Neuronal stem cell (in vitro differentiated cells): Measurements from ENCODE around the gene PADI1.

ENCODE experiments used
- DNase-seq: peaks from one replicate; pipeline ENCODE4 v3.0.0-alpha.2; 2013; ENCODE audit warnings: low spot score
- H2AFZ ChIP-seq: one replicate; pipeline ENCODE4 v1.6.1; 2013; ENCODE audit warnings: mild to moderate bottlenecking, low read length, inconsistent platforms
- H2AK5ac ChIP-seq: 2 replicates; pipeline ENCODE4 v1.6.1; 2013; ENCODE audit warnings: low read depth, mild to moderate bottlenecking, inconsistent platforms, low read length, moderate library complexity, mixed read lengths
- H2BK120ac ChIP-seq: 2 replicates; pipeline ENCODE4 v1.6.1; 2013; ENCODE audit warnings: low read depth, mild to moderate bottlenecking, inconsistent platforms, low read length, moderate library complexity, mixed read lengths
- H2BK12ac ChIP-seq: one replicate; pipeline ENCODE4 v1.6.1; 2013; ENCODE audit warnings: low read length, inconsistent platforms
- H2BK15ac ChIP-seq: 2 replicates; pipeline ENCODE4 v1.6.1; 2013; ENCODE audit warnings: mild to moderate bottlenecking, low read length, inconsistent platforms, mixed read lengths
- H2BK5ac ChIP-seq: one replicate; pipeline ENCODE4 v1.6.1; 2013; ENCODE audit warnings: inconsistent platforms, mild to moderate bottlenecking, low read length, moderate library complexity
- H3K14ac ChIP-seq: one replicate; pipeline ENCODE4 v1.6.1; 2013; ENCODE audit warnings: low read length, inconsistent platforms
- H3K18ac ChIP-seq: 2 replicates; pipeline ENCODE4 v1.6.1; 2013; ENCODE audit warnings: low read length, inconsistent platforms
- H3K23ac ChIP-seq: 2 replicates; pipeline ENCODE4 v1.6.1; 2013; ENCODE audit warnings: low read depth, mild to moderate bottlenecking, mixed read lengths, low read length, inconsistent platforms; ENCODE audit not compliant: poor library complexity
- H3K27ac ChIP-seq: replicated peaks from 3 replicates; pipeline ENCODE4 v1.5.1; 2013; ENCODE audit warnings: low read length, inconsistent platforms
- H3K27me3 ChIP-seq, 3 experiments: 2 replicates each; pipeline ENCODE4 v1.6.1; 2013; ENCODE audit warnings: low read length in 3 of 3, mild to moderate bottlenecking in 2 of 3, inconsistent platforms in 1 of 3, low read depth in 1 of 3, mixed read lengths in 1 of 3, moderate library complexity in 1 of 3; ENCODE audit not compliant: control insufficient read depth in 3 of 3, insufficient read depth in 3 of 3
- H3K36me3 ChIP-seq, 2 donors: replicated peaks in 1 of 2; 2 replicates each; pipeline ENCODE4 v1.6.1; 2013; ENCODE audit warnings: low read length in 2 of 2; ENCODE audit not compliant: control insufficient read depth in 2 of 2, insufficient read depth in 2 of 2
- H3K4ac ChIP-seq: 2 replicates; pipeline ENCODE4 v1.6.1; 2013; ENCODE audit warnings: inconsistent platforms, mild to moderate bottlenecking, low read length, moderate library complexity
- H3K4me1 ChIP-seq, 2 donors: 1 replicate in 1 of 2; 2 replicates in 1 of 2; pipeline ENCODE4 v1.6.1; 2013; ENCODE audit warnings: low read length in 2 of 2, low read depth in 1 of 2; ENCODE audit not compliant: control insufficient read depth in 2 of 2, insufficient read depth in 1 of 2
- H3K4me2 ChIP-seq: one replicate; pipeline ENCODE4 v1.6.1; 2013; ENCODE audit warnings: mild to moderate bottlenecking, low read length, inconsistent platforms; ENCODE audit not compliant: insufficient read depth, poor library complexity, severe bottlenecking
- H3K4me3 ChIP-seq, 2 donors: 2 replicates each; pipeline ENCODE4 v1.5.1; 2013; ENCODE audit warnings: low read length in 2 of 2, mild to moderate bottlenecking in 2 of 2, inconsistent platforms in 1 of 2, moderate library complexity in 1 of 2
- H3K79me1 ChIP-seq: one replicate; pipeline ENCODE4 v1.6.1; 2013; ENCODE audit warnings: low read depth, mild to moderate bottlenecking, inconsistent platforms, low read length, moderate library complexity
- H3K9ac ChIP-seq: one replicate; pipeline ENCODE4 v1.6.1; 2013; ENCODE audit warnings: mild to moderate bottlenecking, low read depth, low read length, inconsistent platforms; ENCODE audit not compliant: poor library complexity
- H3K9me3 ChIP-seq, 2 donors: replicated peaks in 1 of 2; 2 replicates each; pipeline versions ENCODE3 to v1.6.1; 2013; ENCODE audit warnings: low read length in 2 of 2, mild to moderate bottlenecking in 2 of 2, inconsistent platforms in 1 of 2, low read depth in 1 of 2, mixed read lengths in 1 of 2, moderate library complexity in 1 of 2; ENCODE audit not compliant: control insufficient read depth in 2 of 2, insufficient read depth in 1 of 2
- H4K8ac ChIP-seq: one replicate; pipeline ENCODE4 v1.6.1; 2013; ENCODE audit warnings: low read depth, mild to moderate bottlenecking, inconsistent platforms, low read length, moderate library complexity
- H4K91ac ChIP-seq: one replicate; pipeline ENCODE4 v1.6.1; 2013; ENCODE audit warnings: low read length, low read depth, mild to moderate bottlenecking, inconsistent platforms; ENCODE audit not compliant: poor library complexity
- WGBS, 2 donors: extraction: QIAGEN DNeasy Blood & Tissue Kit; methylation state at CpG; one replicate each; pipeline ENCODE4 v1.1.7; 2013; ENCODE audit warnings: missing lambda C conversion rate in 2 of 2, mixed read lengths in 1 of 2; ENCODE audit not compliant: insufficient read length in 2 of 2, insufficient replicate concordance in 1 of 2; ENCODE audit errors: extremely low coverage in 2 of 2; 5-methylcytosine and 5-hydroxymethylcytosine counted together

Gene PADI1

DNA sequence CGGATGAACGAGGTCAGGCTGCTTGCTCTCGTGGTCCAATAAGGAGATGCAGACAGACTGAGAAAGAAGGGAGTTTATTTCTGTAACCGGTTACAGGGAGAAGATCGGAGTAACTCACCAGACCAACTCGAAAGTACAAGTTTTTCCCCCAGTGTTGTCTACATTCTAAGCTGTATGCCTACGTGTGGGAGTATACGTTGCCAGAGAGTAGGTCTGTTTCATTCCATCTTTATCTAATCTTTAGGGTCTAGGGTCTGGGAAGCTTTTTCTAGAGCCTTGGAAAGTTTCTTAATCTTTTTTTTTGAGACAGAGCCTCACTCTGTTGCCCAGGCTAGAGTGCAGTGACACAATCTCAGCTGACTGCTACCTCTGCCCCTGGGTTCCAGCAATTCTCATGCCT lies 4.7 kb upstream of the PADI1 start:
- H3K27me3 ChIP-seq: no peaks in the 10 kb centered on the region
- no peaks in the 10 kb centered on the region for H3K36me3 ChIP-seq
- H3K79me1 ChIP-seq: no peaks in the 10 kb centered on the region
- no peak overlapping the region for H4K8ac ChIP-seq
- H4K91ac ChIP-seq: no peak overlapping the region
- no peak overlapping the region for H3K14ac ChIP-seq
- H2AK5ac ChIP-seq: no peak overlapping the region
- no peak overlapping the region for H3K4me2 ChIP-seq
- H3K27ac ChIP-seq: no peak overlapping the region
- no peaks in the 10 kb centered on the region for H3K9me3 ChIP-seq
- no peak overlapping the region for H3K18ac ChIP-seq
- H3K9ac ChIP-seq: no peak overlapping the region
- no peak overlapping the region for H2AFZ ChIP-seq
- H2BK120ac ChIP-seq: no peak overlapping the region
- no peak for DNase-seq
- H3K4me1 ChIP-seq: peaks cover 9 to 14% of the 10 kb centered on the region in 2 donors
- H3K4ac ChIP-seq: no peak overlapping the region
- WGBS, 2 donors: no CpG with 5 or more reads among the region's 8 CpGs
- H3K4me3 ChIP-seq: no peak overlapping the region
- H2BK5ac ChIP-seq: no peak overlapping the region
- no peak overlapping the region for H2BK15ac ChIP-seq
- no peak overlapping the region for H2BK12ac ChIP-seq
- H3K23ac ChIP-seq: no peak overlapping the region

DNA sequence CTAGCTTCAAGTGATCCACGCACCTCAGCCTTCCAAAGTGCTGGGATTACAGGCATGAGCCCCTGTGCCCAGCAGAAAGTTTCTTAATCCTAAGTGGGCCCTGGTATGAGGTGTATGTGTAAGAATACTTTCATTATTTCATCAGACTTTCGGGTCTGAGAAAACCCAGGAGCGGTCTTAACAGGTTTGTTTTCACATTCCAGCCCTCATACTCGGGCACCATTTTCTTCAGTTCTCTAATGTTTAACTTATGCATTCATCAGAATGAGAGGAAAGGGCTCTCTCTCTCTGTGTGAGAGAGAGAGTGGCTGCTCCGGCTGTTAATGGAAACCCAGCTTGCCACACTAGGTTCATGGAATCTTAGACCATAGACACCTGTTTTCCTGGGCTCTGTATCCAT lies 4.2 kb upstream of the PADI1 start:
- Histone ChIP-seq H3K4me2 (no peak overlapping the region), H3K9me3 (no peaks in the 10 kb centered on the region), H2BK15ac (no peak overlapping the region), H3K27me3 (no peaks in the 10 kb centered on the region), H3K14ac (no peak overlapping the region), H3K79me1 (no peaks in the 10 kb centered on the region), H3K4me1 (peaks cover 9 to 14% of the 10 kb centered on the region in 2 donors), H4K91ac (no peak overlapping the region), H3K23ac (no peak overlapping the region), H2AK5ac (no peak overlapping the region), H3K4ac (no peak overlapping the region), H2BK5ac (no peak overlapping the region), H2AFZ (no peak overlapping the region), H3K36me3 (no peaks in the 10 kb centered on the region), H2BK12ac (no peak overlapping the region), H3K9ac (no peak overlapping the region), H3K4me3 (no peak overlapping the region), H3K27ac (no peak overlapping the region), H3K18ac (no peak overlapping the region), H4K8ac (no peak overlapping the region), H2BK120ac (no peak overlapping the region)
- WGBS, 2 donors: no CpG with 5 or more reads among the region's 5 CpGs
- DNase-seq: no peak

DNA sequence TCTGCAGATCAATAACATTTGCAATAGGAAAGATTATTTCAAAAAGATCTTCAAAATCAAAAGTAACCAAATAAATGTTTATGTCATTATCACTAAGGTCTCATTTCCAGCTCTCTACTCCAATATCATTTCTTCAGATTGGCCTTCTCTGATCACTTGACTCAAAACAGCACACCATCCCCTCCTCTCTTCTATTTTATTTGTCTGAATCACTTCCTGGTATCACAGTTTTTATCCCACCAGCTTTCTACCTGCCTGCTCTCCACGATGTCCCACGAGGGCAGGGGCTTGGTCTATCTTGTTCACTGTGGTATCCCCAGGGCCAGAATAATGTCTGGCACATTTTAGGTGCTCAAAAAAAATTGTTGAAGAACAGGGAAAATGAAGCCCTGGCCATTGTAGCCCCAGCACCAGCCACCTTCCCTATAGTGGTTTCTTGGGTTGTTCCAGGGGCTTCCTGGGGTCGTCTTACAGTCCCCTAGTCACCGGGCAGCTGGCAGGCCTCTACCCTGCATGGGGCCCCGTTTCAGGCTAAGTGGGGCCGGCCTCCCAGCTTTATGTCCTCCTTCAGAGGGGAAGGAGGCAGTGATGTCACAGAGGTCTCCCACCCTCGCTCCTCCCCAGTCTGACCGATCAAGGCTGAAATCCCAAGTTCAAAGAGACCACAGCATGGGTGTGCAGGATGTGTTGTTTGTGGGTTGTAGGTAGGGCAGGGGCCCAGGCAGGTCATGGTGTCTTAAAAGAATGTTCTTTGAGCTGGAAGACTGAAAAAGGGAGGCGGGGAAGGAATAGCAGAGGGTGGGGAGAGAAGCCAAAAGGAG lies 3.5 kb upstream of the PADI1 start:
- no peak for DNase-seq
- no peak overlapping the region for H3K23ac ChIP-seq
- no peak overlapping the region for H2BK5ac ChIP-seq
- no peak overlapping the region for H3K4me3 ChIP-seq
- H4K91ac ChIP-seq: no peak overlapping the region
- H3K4me1 ChIP-seq: peaks cover 11 to 12% of the 10 kb centered on the region in 2 donors
- no peak overlapping the region for H3K4ac ChIP-seq
- H3K27me3 ChIP-seq: no peaks in the 10 kb centered on the region
- no peak overlapping the region for H4K8ac ChIP-seq
- no peak overlapping the region for H3K4me2 ChIP-seq
- no peak overlapping the region for H2BK15ac ChIP-seq
- H2AK5ac ChIP-seq: no peak overlapping the region
- H3K9ac ChIP-seq: no peak overlapping the region
- no peak overlapping the region for H2BK12ac ChIP-seq
- no peak overlapping the region for H2BK120ac ChIP-seq
- H2AFZ ChIP-seq: peak overlapping the region; percentile 32
- no peaks in the 10 kb centered on the region for H3K9me3 ChIP-seq
- peak overlapping the region; percentile 68 for H3K18ac ChIP-seq
- H3K36me3 ChIP-seq: no peaks in the 10 kb centered on the region
- no peak overlapping the region for H3K27ac ChIP-seq
- no peak overlapping the region for H3K14ac ChIP-seq
- no CpG with 5 or more reads among the region's 9 CpGs for WGBS, 2 donors
- H3K79me1 ChIP-seq: no peaks in the 10 kb centered on the region

DNA sequence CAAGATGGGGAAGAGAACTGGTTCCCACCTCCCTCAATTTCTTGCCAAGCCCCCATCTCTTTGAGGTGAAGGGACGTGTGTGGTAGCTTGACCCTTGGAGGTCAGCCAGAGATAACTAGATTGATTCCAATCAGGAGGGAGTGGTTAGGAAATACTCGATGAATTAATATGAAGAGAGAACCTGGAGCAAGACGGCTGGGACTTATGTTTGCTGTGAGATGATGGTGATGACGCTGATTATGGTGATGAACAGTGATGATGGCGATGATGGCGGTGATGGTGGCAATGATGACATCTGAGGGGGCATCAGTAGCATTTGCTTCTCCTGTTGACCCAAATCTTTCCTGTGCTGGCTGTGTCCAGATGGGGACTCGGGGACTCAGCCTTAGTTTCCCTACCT lies 724 bp downstream of the PADI1 start:
- Histone ChIP-seq H3K27ac (no peak overlapping the region), H2BK12ac (no peak overlapping the region), H3K18ac (no peak overlapping the region), H3K23ac (no peak overlapping the region), H2AK5ac (no peak overlapping the region), H2BK120ac (no peak overlapping the region), H4K8ac (no peak overlapping the region), H2BK15ac (peak overlapping the region; percentile 64), H3K27me3 (no peaks in the 10 kb centered on the region), H2AFZ (no peak overlapping the region), H4K91ac (no peak overlapping the region), H3K4me3 (no peak overlapping the region), H3K4me2 (no peak overlapping the region), H3K9ac (no peak overlapping the region), H3K79me1 (no peaks in the 10 kb centered on the region), H3K36me3 (no peaks in the 10 kb centered on the region), H2BK5ac (no peak overlapping the region), H3K9me3 (no peaks in the 10 kb centered on the region), H3K14ac (no peak overlapping the region), H3K4ac (no peak overlapping the region), H3K4me1 (peaks cover 7 to 20% of the 10 kb centered on the region in 2 donors)
- WGBS, 2 donors: no CpG with 5 or more reads among the region's 7 CpGs
- no peak for DNase-seq
